Vagina (tissue), 2 donors: Measurements from ENCODE around the gene PARVA.

Experiments used
- CTCF ChIP-seq, 3 experiments: fragments of 450-650 bp in 2 of 3; fragments of 200-600 bp in 1 of 3; sonication (generic) in 1 of 3; IDR thresholded peaks; one replicate each; pipeline ENCODE4 v1.5.1; 2017 to 2019; ENCODE audit warnings: antibody characterized with exemption in 3 of 3, mild to moderate bottlenecking in 2 of 3, moderate library complexity in 2 of 3
- POLR2A ChIP-seq, 2 donors: fragments of 450-650 bp; IDR thresholded peaks; one replicate each; pipeline ENCODE4 v1.6.1; 2017; ENCODE audit warnings: antibody characterized with exemption in 2 of 2, mild to moderate bottlenecking in 2 of 2, moderate library complexity in 2 of 2

- TF ChIP-seq POLR2A (IDR thresholded peaks at IDR 0.05), result no peak
- TF ChIP-seq CTCF (IDR thresholded peaks at IDR 0.05), result no peak
Measured at GRCh38 chr11:12540075-12540680, 162.8 kb downstream of the PARVA start.
